Suprapubic skin (tissue), 4 donors: ENCODE measurements around the gene GPR37L1.
"Not testable (repeated sequence)": the region's sequence is repeated elsewhere in the genome, so short reads cannot be mapped to it uniquely, and the experiment has no call there.

ENCODE experiments used
- EP300 ChIP-seq: sonication (generic); formaldehyde crosslinking; IDR thresholded peaks from one replicate; pipeline ENCODE4 v1.6.1; 2017; ENCODE audit warnings: antibody characterized with exemption
- POLR2A ChIP-seq, 2 donors: fragments of 450-650 bp; IDR thresholded peaks; one replicate each; pipeline ENCODE4 v1.6.1; 2017; ENCODE audit warnings: antibody characterized with exemption in 2 of 2, mild to moderate bottlenecking in 2 of 2, moderate library complexity in 2 of 2
- POLR2AphosphoS5 ChIP-seq, 3 donors: sonication (generic); formaldehyde crosslinking; IDR thresholded peaks; one replicate each; pipeline ENCODE4 v1.6.1; 2017; ENCODE audit warnings: antibody characterized with exemption in 3 of 3
- TF ChIP-seq, protein P1 (sequence below), 2 donors: fragments of 200-600 bp in 1 of 2; fragments of 450-650 bp in 1 of 2; sonication (generic) in 1 of 2; IDR thresholded peaks; one replicate each; pipeline ENCODE4 v1.5.1; 2016 to 2019; ENCODE audit warnings: antibody characterized with exemption in 2 of 2, mild to moderate bottlenecking in 1 of 2, moderate library complexity in 1 of 2

DNA sequence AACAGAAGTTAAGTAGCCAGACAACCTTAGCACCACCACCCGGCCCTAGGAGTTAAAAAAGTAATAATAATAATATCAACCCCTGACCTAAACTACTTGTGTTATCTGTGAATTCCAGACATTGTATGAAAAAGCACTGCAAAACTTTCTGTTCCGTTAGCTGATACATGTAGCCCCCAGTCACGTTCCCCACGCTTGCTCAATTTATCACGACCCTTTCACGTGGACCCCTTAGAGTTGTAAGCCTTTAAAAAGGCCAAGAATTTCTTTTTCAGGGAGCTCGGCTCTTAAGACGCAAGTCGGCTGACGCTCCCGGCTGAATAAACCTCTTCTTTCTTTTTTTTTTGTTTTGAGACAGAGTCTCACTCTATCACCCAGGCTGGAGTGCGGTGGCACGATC lies 44.3 kb downstream of the GPR37L1 start:
- TF ChIP-seq, protein P1, sequence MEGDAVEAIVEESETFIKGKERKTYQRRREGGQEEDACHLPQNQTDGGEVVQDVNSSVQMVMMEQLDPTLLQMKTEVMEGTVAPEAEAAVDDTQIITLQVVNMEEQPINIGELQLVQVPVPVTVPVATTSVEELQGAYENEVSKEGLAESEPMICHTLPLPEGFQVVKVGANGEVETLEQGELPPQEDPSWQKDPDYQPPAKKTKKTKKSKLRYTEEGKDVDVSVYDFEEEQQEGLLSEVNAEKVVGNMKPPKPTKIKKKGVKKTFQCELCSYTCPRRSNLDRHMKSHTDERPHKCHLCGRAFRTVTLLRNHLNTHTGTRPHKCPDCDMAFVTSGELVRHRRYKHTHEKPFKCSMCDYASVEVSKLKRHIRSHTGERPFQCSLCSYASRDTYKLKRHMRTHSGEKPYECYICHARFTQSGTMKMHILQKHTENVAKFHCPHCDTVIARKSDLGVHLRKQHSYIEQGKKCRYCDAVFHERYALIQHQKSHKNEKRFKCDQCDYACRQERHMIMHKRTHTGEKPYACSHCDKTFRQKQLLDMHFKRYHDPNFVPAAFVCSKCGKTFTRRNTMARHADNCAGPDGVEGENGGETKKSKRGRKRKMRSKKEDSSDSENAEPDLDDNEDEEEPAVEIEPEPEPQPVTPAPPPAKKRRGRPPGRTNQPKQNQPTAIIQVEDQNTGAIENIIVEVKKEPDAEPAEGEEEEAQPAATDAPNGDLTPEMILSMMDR (IDR thresholded peaks at IDR 0.05): not testable (repeated sequence)
- not testable (repeated sequence) for TF ChIP-seq EP300; POLR2A (IDR thresholded peaks at IDR 0.05); POLR2AphosphoS5 (IDR thresholded peaks at IDR 0.05)
